Lower leg skin (tissue), 3 donors: ENCODE data around the gene QRICH1.

Source experiments
- CTCF ChIP-seq, 3 donors: fragments of 450-650 bp; IDR thresholded peaks; one replicate each; pipeline ENCODE4 v1.5.1; 2016; ENCODE audit warnings: antibody characterized with exemption in 3 of 3, mild to moderate bottlenecking in 3 of 3, moderate library complexity in 2 of 3
- POLR2A ChIP-seq, 2 donors: fragments of 450-650 bp; IDR thresholded peaks; one replicate each; pipeline ENCODE4 v1.6.1; 2016 to 2017; ENCODE audit warnings: antibody characterized with exemption in 2 of 2, mild to moderate bottlenecking in 1 of 2, moderate library complexity in 1 of 2

- TF ChIP-seq CTCF (IDR thresholded peaks at IDR 0.05) (no peak), POLR2A (IDR thresholded peaks at IDR 0.05) (no peak)
These were observed 70.1 kb downstream of the QRICH1 start for GRCh38 chr3:49023775-49024174.
